ENCODE results near the gene DTHD1. TPM values are rescaled to one million over a fixed set of nuclear protein-coding genes. Genes with fewer than 3 reads are reported as not detected.

DTHD1 gene
- total RNA-seq, 1 experiment from 2014 or later = not detected

GRCh38 chr4:36301127-36301526 is 19.7 kb downstream of the DTHD1 start:
- Histone ChIP-seq H3K4me1 (ENCODE audit: insufficient read depth, low read length) (no peaks in the 10 kb centered on the region), H3K79me2 (ENCODE audit: low read length) (no peaks in the 10 kb centered on the region), H3K9ac (ENCODE audit: low read length) (no peak overlapping the region), H3K36me3 (ENCODE audit: low read depth, low read length) (no peaks in the 10 kb centered on the region), H2AFZ (ENCODE audit: low read length) (no peak overlapping the region), H3F3A (ENCODE audit: low read length, unreplicated experiment) (no peaks in the 10 kb centered on the region), H3K9me3 (ENCODE audit: low read length) (no peaks in the 10 kb centered on the region), H3K9me2 (replicated peaks; ENCODE audit: low read length) (no peaks in the 10 kb centered on the region), H3K4me2 (ENCODE audit: low read length) (no peak overlapping the region), H3K27me3 (ENCODE audit: low read length) (no peaks in the 10 kb centered on the region), H4K20me1 (ENCODE audit: low read length) (no peaks in the 10 kb centered on the region), H3K4me3 (ENCODE audit: low read length) (no peak overlapping the region), H3K27ac (ENCODE audit: low read length) (no peak overlapping the region)
- intact Hi-C loops (cut with micrococcal nuclease) = no loop called here
- POLR2A ChIA-PET (ENCODE audit: unreplicated experiment) = no interaction called here
- ATAC-seq = no peak
- TF ChIP-seq CTCF (conservative IDR thresholded peaks at IDR 0.05; ENCODE audit: low read depth, low read length) = no peak
- no peak for TF ChIP-seq EZH2 (IDR thresholded peaks at IDR 0.05; ENCODE audit: low read length, unreplicated experiment)
- TF ChIP-seq EZH2phosphoT487 (IDR thresholded peaks at IDR 0.05; ENCODE audit: borderline replicate concordance, low read length) = no peak
- BruUV-seq (replicated peaks) = no TSS peak
- no peak for DNase-seq
- CTCF ChIA-PET = no interaction called here

GRCh38 chr4:36303426-36304137 is 22.2 kb downstream of the DTHD1 start:
- Histone ChIP-seq H4K20me1 (ENCODE audit: low read length) (no peaks in the 10 kb centered on the region), H3F3A (ENCODE audit: low read length, unreplicated experiment) (no peaks in the 10 kb centered on the region), H3K4me3 (ENCODE audit: low read length) (no peak overlapping the region), H3K9ac (ENCODE audit: low read length) (no peak overlapping the region), H2AFZ (ENCODE audit: low read length) (no peak overlapping the region), H3K36me3 (ENCODE audit: low read depth, low read length) (no peaks in the 10 kb centered on the region), H3K9me2 (replicated peaks; ENCODE audit: low read length) (no peaks in the 10 kb centered on the region), H3K79me2 (ENCODE audit: low read length) (no peaks in the 10 kb centered on the region), H3K4me1 (ENCODE audit: insufficient read depth, low read length) (no peaks in the 10 kb centered on the region), H3K9me3 (ENCODE audit: low read length) (no peaks in the 10 kb centered on the region), H3K27me3 (ENCODE audit: low read length) (no peaks in the 10 kb centered on the region), H3K27ac (ENCODE audit: low read length) (no peak overlapping the region), H3K4me2 (ENCODE audit: low read length) (no peak overlapping the region)
- no TSS peak for BruUV-seq (replicated peaks)
- ChIA-PET POLR2A (ENCODE audit: unreplicated experiment) (no interaction called here), CTCF (no interaction called here)
- ATAC-seq (no peak), DNase-seq (no peak)
- TF ChIP-seq EZH2phosphoT487 (IDR thresholded peaks at IDR 0.05; ENCODE audit: borderline replicate concordance, low read length) (no peak), CTCF (conservative IDR thresholded peaks at IDR 0.05; ENCODE audit: low read depth, low read length) (no peak)
- intact Hi-C loops (cut with micrococcal nuclease) = no loop called here

GRCh38 chr4:36304138-36304681 is 22.8 kb downstream of the DTHD1 start:
- intact Hi-C loops (cut with micrococcal nuclease) = no loop called here
- no peak overlapping the region for H2AFZ ChIP-seq (ENCODE audit: low read length)
- no peaks in the 10 kb centered on the region for H3K9me3 ChIP-seq (ENCODE audit: low read length)
- H3K9ac ChIP-seq (ENCODE audit: low read length) = no peak overlapping the region
- no peak for DNase-seq
- H3K27ac ChIP-seq (ENCODE audit: low read length) = no peak overlapping the region
- no peaks in the 10 kb centered on the region for H4K20me1 ChIP-seq (ENCODE audit: low read length)
- no peaks in the 10 kb centered on the region for H3K9me2 ChIP-seq (replicated peaks; ENCODE audit: low read length)
- no peaks in the 10 kb centered on the region for H3K79me2 ChIP-seq (ENCODE audit: low read length)
- H3F3A ChIP-seq (ENCODE audit: low read length, unreplicated experiment) = no peaks in the 10 kb centered on the region
- no peak overlapping the region for H3K4me3 ChIP-seq (ENCODE audit: low read length)
- ChIA-PET CTCF (no interaction called here), POLR2A (ENCODE audit: unreplicated experiment) (no interaction called here)
- no peak overlapping the region for H3K4me2 ChIP-seq (ENCODE audit: low read length)
- H3K27me3 ChIP-seq (ENCODE audit: low read length) = no peaks in the 10 kb centered on the region
- TF ChIP-seq EZH2 (IDR thresholded peaks at IDR 0.05; ENCODE audit: low read length, unreplicated experiment) (no peak), CTCF (conservative IDR thresholded peaks at IDR 0.05; ENCODE audit: low read depth, low read length) (no peak), EZH2phosphoT487 (IDR thresholded peaks at IDR 0.05; ENCODE audit: borderline replicate concordance, low read length) (no peak)
- H3K4me1 ChIP-seq (ENCODE audit: insufficient read depth, low read length) = no peaks in the 10 kb centered on the region
- no peaks in the 10 kb centered on the region for H3K36me3 ChIP-seq (ENCODE audit: low read depth, low read length)
- no TSS peak for BruUV-seq (replicated peaks)
- no peak for ATAC-seq

Measured in PC-3 (cell line).